Thoracic aorta (tissue), 2 donors: ENCODE results near the gene SOX10. TPM values are rescaled to one million over a fixed set of nuclear protein-coding genes. Genes with fewer than 3 reads are reported as not detected.

Experiments used
- ATAC-seq: fragments of 150-250 bp; one replicate; pipeline ENCODE4 v1.8.0; 2017; ENCODE audit warnings: low read depth; ENCODE audit not compliant: insufficient number of reproducible peaks, low FRiP score
- DNase-seq: peaks from one replicate; pipeline ENCODE4 v3.0.0-alpha.2; 2020; ENCODE audit warnings: low spot score
- H3K27ac ChIP-seq, 2 donors: fragments of 200-600 bp; sonication (generic); 1 replicate in 1 of 2; 2 replicates in 1 of 2; pipeline ENCODE4 v1.5.1; 2016; ENCODE audit warnings: mild to moderate bottlenecking in 2 of 2, moderate library complexity in 2 of 2
- H3K27me3 ChIP-seq: fragments of 200-600 bp; sonication (generic); replicated peaks from 2 replicates; pipeline ENCODE4 v1.6.0; 2016; ENCODE audit warnings: mild to moderate bottlenecking; ENCODE audit not compliant: insufficient read depth
- H3K36me3 ChIP-seq: fragments of 200-600 bp; sonication (generic); one replicate; pipeline ENCODE4 v1.5.1; 2016
- H3K4me1 ChIP-seq, 2 donors: fragments of 200-600 bp; sonication (generic); 1 replicate in 1 of 2; 2 replicates in 1 of 2; pipeline versions ENCODE4 v1.5.1 to v1.6.0; 2016; ENCODE audit warnings: low read depth in 2 of 2, mild to moderate bottlenecking in 1 of 2; ENCODE audit not compliant: control insufficient read depth in 1 of 2
- H3K4me3 ChIP-seq: fragments of 200-600 bp; sonication (generic); 2 replicates; pipeline ENCODE4 v1.5.1; 2016; ENCODE audit warnings: mild to moderate bottlenecking
- H3K9me3 ChIP-seq: fragments of 200-600 bp; sonication (generic); 2 replicates; pipeline ENCODE4 v1.5.1; 2016
- total RNA-seq, 2 donors: library from RNA; depleted of rRNA; stranded (reverse); fragments of >200 nt; gene quantifications; one replicate each; pipeline versions ENCODE4 v1.1.0 to v1.2.3, GENCODE V29; 2016
- TF ChIP-seq, protein P1 (sequence below): fragments of 200-600 bp; sonication (generic); IDR thresholded peaks from one replicate; pipeline ENCODE4 v1.5.1; 2019; ENCODE audit warnings: antibody characterized with exemption

The SOX10 gene
- total RNA-seq, 2 donors from 2014 or later = 0.49 to 0.95 TPM

DNA sequence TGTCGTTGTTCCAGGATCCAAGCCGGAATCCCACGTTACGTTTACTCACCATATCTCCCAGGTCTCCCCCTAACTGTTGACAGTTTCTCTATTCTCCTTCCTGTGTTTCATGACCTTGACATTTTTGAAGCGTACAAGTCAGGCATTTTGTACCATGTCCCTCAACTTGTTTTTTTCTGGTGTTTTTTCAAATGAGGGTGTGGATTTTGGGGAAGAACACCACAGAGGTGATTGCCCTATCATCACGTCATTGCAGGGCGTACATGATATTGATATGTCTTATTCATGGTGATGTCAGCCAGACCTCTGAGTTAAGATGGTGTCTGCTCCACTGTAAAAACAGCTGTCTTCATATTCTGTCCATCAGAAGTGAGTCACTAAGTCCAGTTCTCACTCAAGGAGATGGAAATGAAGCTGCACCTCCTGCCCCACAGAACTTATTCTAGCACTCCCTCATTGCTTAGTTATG lies 28.3 kb upstream of the SOX10 start:
- Histone ChIP-seq H3K27me3 (no peaks in the 10 kb centered on the region), H3K4me3 (no peak overlapping the region), H3K4me1 (peaks cover 7 to 13% of the 10 kb centered on the region in 2 donors), H3K27ac (no peak overlapping the region), H3K36me3 (no peaks in the 10 kb centered on the region), H3K9me3 (no peaks in the 10 kb centered on the region)
- TF ChIP-seq, protein P1, sequence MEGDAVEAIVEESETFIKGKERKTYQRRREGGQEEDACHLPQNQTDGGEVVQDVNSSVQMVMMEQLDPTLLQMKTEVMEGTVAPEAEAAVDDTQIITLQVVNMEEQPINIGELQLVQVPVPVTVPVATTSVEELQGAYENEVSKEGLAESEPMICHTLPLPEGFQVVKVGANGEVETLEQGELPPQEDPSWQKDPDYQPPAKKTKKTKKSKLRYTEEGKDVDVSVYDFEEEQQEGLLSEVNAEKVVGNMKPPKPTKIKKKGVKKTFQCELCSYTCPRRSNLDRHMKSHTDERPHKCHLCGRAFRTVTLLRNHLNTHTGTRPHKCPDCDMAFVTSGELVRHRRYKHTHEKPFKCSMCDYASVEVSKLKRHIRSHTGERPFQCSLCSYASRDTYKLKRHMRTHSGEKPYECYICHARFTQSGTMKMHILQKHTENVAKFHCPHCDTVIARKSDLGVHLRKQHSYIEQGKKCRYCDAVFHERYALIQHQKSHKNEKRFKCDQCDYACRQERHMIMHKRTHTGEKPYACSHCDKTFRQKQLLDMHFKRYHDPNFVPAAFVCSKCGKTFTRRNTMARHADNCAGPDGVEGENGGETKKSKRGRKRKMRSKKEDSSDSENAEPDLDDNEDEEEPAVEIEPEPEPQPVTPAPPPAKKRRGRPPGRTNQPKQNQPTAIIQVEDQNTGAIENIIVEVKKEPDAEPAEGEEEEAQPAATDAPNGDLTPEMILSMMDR = no peak
- DNase-seq (no peak), ATAC-seq (no peak)

DNA sequence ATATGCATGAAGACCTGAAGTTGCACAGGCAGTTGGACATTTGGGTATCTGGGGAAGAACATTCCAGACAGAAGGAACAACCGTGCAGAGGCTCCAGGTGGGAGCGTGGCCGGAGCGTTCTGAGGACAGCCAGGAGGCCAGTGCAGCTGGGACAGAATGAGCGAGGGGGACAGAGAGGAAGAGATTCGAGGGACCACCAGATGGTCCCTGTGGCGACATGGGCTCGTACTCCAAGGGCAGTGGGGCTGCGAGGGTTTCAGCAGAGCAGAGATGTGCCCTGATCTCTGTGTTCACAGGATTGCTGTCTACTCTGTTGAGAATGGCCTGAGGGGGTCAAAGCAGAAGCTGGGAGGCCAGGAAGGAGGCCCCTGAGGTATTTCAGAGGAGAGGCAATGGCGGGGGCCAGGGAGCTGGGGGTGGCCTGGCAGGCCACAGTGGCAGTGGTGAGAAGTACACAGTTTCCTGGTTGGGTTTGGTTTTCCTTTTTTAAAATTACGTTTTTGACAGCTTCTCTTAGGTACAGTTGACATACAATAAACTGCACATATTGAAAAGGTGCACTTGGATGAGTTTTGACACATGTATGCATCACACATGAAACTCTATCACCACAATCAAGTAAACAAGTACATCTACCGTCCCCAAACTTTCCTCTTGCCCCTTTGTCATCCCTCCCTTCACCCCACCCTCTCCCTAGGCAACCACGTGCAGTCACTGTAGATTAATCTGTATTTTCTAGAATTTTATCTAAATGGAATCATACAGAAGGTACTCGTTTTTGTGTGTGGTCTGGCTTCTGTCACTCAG lies 24.8 kb upstream of the SOX10 start:
- Histone ChIP-seq H3K36me3 (no peaks in the 10 kb centered on the region), H3K27ac (no peak overlapping the region), H3K4me1 (no peaks in the 10 kb centered on the region), H3K4me3 (no peak overlapping the region), H3K9me3 (no peaks in the 10 kb centered on the region), H3K27me3 (no peaks in the 10 kb centered on the region)
- DNase-seq (no peak), ATAC-seq (no peak)
- TF ChIP-seq, protein P1 = no peak

DNA sequence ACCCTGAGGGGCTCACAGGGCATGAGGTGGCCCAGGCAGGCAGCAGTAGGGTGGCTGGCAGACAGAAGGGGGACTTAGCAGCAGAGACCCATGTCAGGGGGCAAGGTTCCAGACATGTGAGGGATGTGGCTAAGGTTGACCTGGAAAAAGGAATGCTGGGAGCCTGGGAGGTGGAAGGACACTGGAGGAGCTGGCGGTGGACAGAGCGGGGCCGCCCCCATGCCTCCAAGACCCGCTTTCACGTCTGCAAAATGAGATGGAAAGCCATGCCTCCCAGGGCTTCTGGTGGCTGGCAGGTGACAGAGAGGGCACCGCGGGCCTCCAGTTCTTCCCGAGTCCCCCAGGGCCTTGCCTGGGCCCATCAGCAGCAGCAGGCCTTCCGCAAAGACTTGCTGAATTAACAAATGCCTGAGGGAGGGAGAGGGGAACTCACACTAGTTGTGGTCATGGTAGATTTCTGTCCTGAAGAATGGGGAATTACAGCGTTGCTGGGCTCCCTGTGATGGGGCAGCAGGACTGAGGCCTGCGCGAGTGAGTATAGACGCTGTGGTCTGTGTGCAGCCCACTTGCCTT lies 23.1 kb upstream of the SOX10 start:
- TF ChIP-seq, protein P1 = no peak
- H3K9me3 ChIP-seq = no peaks in the 10 kb centered on the region
- no peak overlapping the region for H3K27ac ChIP-seq
- H3K27me3 ChIP-seq = no peaks in the 10 kb centered on the region
- no peaks in the 10 kb centered on the region for H3K36me3 ChIP-seq
- no peaks in the 10 kb centered on the region for H3K4me1 ChIP-seq
- ATAC-seq = no peak
- no peak for DNase-seq
- H3K4me3 ChIP-seq = no peak overlapping the region

DNA sequence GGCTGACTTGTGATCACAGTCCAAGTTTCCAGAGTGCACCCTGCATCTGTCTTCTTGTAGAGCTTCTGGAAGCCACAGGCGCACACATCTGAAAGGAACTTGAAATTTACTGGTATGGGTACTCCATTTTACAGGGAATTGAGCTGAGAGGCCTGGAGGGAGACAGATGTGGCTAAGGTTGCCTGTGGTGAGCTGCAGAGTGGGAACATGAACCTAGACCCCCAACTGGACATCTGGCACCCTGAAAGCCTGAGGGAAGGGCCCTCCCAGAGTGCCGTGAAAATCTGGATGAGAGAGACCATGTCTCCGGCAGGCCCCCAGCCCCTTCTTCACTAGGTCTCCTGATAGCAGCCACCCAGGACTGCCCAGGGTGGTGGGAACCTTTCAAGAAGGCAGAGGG lies 22.6 kb upstream of the SOX10 start:
- no peak overlapping the region for H3K27ac ChIP-seq
- DNase-seq = no peak
- no peak for ATAC-seq
- no peak overlapping the region for H3K4me3 ChIP-seq
- H3K27me3 ChIP-seq = no peaks in the 10 kb centered on the region
- H3K9me3 ChIP-seq = no peaks in the 10 kb centered on the region
- no peaks in the 10 kb centered on the region for H3K36me3 ChIP-seq
- no peaks in the 10 kb centered on the region for H3K4me1 ChIP-seq
- TF ChIP-seq, protein P1 = no peak

DNA sequence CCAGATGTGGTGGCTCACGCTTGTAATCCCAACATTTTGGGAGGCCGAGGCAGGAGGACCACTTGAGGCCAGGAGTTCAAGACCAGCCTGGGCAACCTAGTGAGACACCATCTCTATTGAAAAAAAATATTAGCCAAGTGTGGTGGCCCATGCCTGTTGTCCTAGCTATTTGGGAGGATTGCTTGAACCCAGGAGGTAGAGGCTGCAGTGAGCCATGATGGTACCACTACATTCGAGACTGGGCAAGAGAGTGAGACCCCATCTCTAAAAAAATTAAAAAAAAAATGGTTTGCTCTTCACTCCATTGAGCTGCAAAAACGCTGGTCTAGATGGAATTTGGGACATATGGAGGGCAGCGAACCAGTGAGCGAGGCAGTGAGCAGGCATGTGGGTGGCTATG lies 21.6 kb upstream of the SOX10 start:
- H3K9me3 ChIP-seq = no peaks in the 10 kb centered on the region
- no peaks in the 10 kb centered on the region for H3K36me3 ChIP-seq

More for the DNA sequence above, 21.6 kb upstream of the SOX10 start:
- no peaks in the 10 kb centered on the region for H3K27me3 ChIP-seq
- H3K4me3 ChIP-seq = no peak overlapping the region
- H3K4me1 ChIP-seq = no peaks in the 10 kb centered on the region
- no peak overlapping the region for H3K27ac ChIP-seq
- TF ChIP-seq, protein P1 = no peak
- DNase-seq (no peak), ATAC-seq (no peak)
